HG03060 (cell line): ENCODE measurements around the gene ZNF865.

ENCODE experiments used
- ATAC-seq: cut with Tn5 transposase; IDR thresholded peaks from one replicate; pipeline ENCODE4 v1.9.1; 2021; ENCODE audit warnings: low read depth, moderate number of reproducible peaks; ENCODE audit not compliant: unreplicated experiment

The ZNF865 gene

DNA sequence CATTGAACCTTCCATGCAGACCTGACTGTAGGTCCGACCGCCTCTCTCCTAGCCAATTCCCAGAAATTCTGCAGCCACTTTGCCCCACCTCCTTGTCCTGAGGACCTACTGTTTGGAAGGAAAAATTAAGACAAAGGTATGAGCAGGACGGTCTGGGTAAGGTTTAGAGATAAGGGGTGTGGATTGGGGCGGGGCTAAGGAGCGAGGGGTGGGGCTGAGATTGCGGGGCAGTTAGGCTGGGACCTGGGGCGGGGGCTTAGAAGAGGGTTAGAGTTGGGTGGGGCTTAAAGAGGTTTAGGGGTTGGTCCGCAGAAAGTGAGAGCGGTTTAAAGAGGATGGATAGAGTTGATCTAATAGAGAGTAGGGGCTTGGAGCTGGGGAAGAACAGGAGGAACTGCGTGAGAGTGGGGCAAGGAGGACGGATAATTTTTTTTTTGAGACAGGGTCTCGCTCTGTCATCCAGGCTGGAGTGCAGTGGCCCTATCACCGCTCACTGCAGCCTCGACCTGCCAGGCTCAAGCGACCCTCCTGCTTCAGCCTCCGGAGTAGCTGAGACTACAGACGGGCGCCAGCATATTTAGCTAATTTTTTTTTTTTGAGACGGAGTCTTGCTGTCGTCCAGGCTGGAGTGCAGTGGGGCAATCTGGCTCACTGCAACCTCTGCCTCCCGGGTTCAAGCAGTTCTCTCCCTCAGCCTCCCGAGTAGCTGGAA, 1.7 kb upstream of the ZNF865 start:
- ATAC-seq = no peak

- ATAC-seq = peak; percentile 42
Observed at GRCh38 chr19:55605207-55605636, 225 bp upstream of the ZNF865 start.

GRCh38 chr19:55606471-55606787, 982 bp downstream of the ZNF865 start:
- ATAC-seq = no peak

DNA sequence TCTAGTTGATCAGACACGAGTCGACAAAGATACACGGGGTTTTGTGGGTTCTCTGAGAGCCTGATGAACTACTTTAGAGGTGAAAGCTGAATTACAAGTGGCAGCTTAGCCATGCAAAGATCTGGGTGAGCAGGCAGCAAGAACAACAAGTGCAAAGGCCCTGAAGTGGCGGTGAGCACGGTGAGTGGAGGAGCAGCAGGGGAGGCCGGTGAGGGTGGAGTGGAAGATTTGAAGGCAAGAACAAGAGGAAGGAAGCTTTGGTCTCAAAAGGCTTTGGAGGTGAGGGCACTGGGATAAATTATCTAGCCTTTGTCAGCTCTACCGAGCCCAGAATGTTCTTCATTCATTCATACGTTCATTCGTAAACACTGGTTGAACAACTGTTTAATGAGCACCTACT, 1.4 kb downstream of the ZNF865 start:
- no peak for ATAC-seq

DNA sequence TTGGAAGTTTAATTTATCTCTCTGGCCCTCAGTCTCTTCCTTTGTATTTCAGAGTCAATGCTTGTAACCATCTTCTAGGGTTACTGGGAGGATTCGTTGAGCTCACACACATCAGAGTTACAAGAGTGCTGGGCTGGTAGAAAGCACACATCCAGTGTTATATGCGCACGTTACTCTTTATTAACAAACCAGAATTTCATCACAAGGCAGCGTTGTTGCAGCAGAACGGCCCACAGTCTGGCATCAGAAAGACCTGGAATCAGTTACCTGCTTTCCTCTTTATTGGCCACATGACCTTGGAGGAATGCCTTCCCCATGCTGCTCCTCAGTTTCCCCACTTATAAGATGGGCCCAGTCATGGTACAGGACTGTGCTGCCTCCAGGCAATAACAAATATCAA, 3.9 kb downstream of the ZNF865 start:
- ATAC-seq = no peak

GRCh38 chr19:55611300-55611982, 6.0 kb downstream of the ZNF865 start:
- no peak for ATAC-seq

DNA sequence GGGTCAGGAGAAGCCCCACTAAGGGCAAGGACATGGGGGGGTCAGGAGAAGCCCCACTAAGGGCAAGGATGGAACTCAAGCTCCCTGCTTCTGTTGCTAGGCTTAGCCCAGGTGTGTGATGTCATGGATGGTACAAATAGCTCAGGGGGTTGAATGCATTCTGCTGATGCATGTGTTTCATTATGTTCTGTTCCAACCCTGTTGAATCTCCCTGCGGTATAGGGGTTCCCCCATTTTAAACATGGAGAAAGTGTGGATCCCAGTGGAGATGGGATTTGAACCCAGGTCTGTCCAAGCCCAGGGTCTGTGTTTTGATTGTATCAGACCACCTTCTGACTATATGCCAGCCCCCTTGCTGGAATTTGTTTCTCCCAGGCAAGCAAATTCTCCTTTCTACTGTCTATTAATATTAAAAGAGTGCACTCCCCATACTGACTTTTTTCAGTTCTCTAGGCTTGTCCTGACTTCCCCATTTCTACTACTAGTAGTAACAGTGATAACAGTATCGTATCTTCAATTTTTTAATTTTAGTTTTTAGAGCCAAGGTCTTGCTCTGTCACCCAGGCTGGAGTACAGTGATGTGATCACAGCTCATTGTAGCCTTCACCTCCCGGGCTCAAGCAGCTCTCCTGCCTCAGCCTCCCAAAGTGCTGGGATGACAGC, 6.7 kb downstream of the ZNF865 start:
- no peak for ATAC-seq

- no peak for ATAC-seq
Observed at GRCh38 chr19:55613396-55613795, 7.9 kb downstream of the ZNF865 start.

DNA sequence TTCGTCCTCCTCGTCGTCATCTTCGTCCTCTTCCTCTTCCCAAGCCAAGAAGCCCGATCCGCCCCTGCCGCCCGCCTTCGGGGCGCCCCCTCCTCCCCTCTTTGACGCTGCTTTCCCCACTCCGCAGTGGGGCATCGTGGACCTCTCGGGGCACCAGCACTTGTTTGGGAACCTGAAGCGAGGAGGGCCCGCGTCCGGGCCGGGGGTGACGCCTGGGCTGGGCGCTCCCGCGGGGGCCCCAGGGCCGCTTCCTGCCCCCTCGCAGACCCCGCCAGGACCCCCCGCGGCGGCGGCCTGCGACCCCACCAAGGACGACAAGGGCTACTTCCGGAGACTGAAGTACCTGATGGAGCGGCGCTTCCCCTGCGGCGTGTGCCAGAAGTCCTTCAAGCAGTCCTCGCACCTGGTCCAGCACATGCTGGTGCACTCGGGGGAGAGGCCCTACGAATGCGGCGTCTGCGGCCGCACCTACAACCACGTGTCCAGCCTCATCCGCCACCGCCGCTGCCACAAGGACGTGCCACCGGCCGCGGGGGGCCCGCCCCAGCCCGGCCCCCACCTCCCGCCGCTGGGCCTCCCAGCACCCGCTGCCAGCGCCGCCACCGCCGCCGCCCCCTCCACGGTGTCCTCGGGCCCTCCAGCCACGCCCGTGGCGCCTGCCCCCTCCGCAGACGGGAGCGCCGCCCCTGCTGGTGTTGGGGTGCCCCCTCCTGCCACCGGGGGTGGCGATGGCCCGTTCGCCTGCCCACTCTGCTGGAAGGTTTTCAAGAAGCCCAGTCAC, 8.7 kb downstream of the ZNF865 start:
- no peak for ATAC-seq

DNA sequence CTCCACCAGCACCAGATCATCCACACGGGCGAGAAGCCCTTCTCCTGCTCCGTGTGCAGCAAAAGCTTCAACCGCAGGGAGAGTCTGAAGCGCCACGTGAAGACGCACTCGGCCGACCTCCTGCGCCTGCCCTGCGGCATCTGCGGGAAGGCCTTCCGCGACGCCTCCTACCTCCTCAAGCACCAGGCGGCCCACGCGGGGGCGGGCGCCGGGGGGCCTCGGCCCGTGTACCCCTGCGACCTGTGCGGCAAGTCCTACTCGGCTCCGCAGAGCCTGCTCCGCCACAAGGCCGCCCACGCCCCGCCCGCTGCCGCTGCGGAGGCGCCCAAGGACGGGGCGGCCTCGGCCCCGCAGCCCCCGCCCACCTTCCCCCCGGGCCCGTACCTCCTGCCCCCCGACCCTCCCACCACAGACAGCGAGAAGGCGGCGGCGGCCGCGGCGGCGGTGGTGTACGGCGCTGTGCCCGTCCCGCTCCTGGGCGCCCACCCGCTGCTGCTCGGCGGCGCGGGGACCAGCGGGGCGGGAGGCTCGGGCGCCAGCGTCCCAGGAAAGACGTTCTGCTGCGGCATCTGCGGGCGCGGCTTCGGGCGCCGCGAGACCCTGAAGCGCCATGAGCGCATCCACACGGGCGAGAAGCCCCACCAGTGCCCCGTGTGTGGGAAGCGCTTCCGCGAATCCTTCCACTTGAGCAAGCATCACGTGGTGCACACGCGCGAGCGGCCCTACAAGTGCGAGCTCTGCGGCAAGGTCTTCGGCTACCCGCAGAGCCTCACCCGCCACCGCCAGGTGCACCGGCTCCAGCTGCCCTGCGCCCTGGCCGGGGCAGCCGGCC, 9.5 kb downstream of the ZNF865 start:
- ATAC-seq = no peak

GRCh38 chr19:55615543-55616394, 10.3 kb downstream of the ZNF865 start:
- no peak for ATAC-seq

DNA sequence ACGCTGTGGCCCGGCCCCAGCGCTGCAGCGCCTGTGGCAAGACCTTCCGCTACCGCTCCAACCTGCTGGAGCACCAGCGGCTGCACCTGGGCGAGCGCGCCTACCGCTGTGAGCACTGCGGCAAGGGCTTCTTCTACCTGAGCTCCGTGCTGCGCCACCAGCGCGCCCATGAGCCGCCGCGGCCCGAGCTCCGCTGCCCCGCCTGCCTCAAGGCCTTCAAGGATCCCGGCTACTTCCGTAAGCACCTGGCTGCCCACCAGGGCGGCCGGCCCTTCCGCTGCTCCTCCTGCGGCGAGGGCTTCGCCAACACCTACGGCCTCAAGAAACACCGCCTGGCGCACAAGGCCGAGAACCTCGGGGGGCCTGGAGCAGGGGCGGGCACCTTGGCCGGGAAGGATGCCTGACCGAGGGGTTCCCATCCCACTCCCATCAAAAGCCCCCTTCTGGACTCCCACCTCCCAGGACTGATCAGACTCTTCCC, 11.0 kb downstream of the ZNF865 start:
- no peak for ATAC-seq

- ATAC-seq = no peak
Observed at GRCh38 chr19:55617426-55617825, 12.0 kb downstream of the ZNF865 start.

DNA sequence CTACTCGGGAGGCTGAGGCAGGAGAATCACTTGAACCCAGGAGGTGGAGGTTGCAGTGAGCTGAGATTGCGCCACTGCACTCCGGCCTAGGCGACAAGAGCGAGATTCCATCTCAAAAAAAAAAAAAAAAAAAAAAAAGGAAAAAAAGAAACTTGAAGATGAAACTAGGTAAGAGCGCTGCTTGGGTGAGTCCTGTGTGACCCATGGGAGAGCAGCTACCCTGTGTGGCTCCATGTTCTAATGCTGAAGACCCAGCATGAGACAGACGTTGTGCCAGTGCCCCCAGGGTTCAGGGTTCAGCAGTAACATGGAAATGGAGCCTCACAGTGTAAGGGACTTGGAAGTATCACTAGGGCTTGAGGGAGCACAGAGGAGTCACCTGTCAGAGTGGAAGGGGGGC, 13.0 kb downstream of the ZNF865 start:
- ATAC-seq = no peak

GRCh38 chr19:55619286-55619685, 13.8 kb downstream of the ZNF865 start:
- ATAC-seq = no peak

GRCh38 chr19:55620410-55621204, 15.2 kb downstream of the ZNF865 start:
- no peak for ATAC-seq

GRCh38 chr19:55621205-55621672, 15.8 kb downstream of the ZNF865 start:
- ATAC-seq = no peak

DNA sequence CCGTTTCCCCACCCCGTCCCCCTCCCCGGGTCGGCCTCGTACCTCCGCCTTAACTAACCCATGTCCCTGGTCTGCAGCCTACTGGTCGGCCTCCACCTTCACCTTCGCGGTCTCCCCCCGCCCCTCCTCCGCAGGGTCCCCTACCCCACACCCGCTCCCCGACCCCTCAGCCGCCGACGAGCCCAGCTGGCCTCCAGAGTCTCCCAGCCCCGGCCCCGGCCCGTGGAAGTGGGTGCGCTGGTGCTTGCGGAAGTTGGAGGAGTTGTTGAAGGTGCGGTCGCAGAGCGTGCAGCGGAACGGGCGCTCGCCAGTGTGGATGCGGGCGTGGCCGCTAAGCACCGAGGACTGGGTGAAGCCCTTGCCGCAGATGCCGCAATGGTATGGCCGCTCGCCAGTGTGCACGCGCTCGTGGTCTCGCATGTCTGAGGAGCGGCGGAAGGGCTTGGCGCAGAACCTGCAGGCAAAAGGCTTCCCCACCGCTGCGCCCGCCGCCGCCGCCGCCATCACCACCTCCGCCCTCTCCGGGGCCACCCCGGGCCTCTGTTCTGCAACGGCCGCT, 16.3 kb downstream of the ZNF865 start:
- ATAC-seq = no peak
